ENCODE results near the gene TADA2A.
"Not testable (repeated sequence)": the region's sequence is repeated elsewhere in the genome, so short reads cannot be mapped to it uniquely, and the experiment has no call there.

TADA2A gene

DNA sequence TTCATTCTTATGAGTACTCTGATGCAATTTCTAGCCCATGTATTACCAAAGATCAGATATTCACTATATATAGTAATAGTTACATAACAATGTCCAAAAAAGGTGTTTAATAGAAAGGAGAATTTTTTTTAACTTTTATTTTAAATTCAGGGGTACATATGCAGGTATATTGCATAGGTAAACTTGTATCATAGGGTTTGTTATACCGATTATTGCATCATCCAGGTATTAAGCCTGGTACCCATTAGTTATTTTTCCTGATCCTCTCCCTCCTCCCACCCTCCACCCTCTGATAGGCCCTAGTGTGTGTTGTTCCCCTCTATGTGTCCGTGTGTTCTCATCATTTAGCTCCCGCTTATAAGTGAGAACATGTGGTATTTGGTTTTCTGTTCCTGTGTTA lies 51.1 kb downstream of the TADA2A start:
- DNase-seq (ENCODE audit: insufficient read length, low spot score); FAIRE-seq: not testable (repeated sequence)

DNA sequence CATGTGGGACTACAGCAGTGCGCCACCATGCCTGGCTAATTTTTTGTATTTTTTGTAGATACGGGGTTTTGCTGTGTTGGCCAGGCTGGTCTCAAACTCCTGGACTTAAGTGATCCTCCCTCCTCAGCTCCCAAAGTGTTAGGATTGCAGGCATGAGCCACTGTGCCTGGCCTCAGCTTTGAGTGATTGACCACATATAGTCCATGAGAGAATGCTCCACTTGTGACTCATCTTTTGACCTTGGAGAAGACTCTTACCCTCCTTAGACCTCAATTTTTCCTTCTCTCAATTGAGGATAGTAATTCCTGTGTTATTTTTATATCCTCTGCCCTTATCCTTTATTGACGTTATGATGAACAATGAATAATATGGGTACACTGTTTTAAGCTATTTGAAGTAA lies 52.1 kb downstream of the TADA2A start:
- FAIRE-seq, result no peak
- DNase-seq (ENCODE audit: insufficient read length, low spot score), result no peak

DNA sequence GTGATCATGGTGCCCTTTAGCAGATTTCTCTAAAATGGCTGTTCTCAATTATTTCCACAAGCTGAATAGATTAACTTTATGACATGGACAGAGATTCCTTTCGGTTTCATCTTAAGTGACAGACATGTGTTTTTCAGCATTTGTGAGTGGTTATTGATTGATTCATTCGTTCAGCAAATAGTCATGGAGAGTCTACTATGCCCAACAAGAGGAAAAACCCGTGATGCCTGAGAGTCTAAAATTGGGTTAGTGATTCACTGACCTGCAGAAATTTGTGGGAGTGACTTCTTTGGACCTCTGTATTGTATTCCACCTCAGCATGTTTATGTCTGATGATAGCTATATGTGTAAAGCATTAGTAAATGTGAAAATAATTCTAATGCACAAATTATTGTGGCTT lies 55.0 kb downstream of the TADA2A start:
- FAIRE-seq, result no peak
- DNase-seq (ENCODE audit: insufficient read length, low spot score), result no peak

DNA sequence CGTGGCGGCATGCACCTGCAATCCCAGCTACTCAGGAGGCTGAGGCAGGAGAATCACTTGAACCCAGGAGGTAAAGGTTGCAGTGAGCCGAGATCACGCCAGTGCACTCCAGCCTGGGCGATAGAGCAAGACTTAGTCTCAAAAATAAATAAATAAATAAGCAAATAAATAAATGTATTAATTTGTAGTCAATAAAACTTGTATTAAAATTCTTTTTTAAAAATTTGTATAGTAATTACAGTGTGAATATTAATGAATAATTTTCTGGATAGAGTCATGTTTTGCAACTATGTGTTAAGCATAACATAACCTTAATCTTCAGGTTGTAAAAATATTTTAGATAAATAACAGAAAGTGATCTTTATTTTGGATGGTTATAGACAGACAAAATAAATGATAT lies 55.8 kb downstream of the TADA2A start:
- no peak for FAIRE-seq
- DNase-seq (ENCODE audit: insufficient read length, low spot score), result no peak

DNA sequence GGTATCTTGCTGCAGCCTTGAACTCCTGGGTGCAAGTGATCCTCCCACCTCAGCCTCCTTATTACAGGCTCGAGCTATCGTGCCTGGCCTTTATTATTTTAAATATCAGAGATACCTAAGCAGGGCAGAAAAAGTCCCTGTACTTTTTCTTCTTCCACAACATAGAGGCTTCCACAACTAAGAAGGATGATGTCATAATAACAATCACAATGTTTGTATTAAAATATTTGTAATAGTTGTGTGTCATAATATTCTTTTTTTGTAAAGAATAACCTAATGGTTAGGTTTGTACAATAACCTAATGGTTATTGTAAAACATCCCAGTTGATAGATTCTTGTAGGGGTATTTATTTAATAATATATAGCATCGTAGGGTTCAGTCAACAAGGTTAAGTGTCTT lies 56.4 kb downstream of the TADA2A start:
- no peak for FAIRE-seq
- no peak for DNase-seq (ENCODE audit: insufficient read length, low spot score)

DNA sequence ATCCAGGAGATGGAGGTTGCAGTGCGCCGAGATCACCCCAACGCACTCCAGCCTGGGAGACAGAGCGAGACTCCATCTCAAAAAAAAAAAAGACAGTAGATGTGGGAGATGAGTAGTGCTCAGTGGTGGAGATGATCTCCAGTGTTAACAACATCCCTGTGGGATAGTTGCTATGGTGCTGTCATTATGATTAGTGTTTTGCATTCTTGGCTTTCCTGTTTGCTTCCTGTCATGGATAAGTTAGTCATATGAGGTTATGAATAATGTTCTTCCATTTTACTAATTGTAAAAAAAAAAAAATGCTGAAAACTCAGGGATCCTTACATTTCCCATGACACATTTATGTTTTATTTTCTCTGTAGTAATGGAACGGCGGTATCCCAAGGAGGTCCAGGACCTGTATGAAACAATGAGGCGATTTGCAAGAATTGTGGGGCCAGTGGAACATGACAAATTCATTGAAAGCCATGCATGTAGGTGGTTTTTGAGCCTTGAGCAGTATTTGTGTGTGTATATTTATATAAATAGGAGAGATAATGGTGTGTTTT lies 58.5 kb downstream of the TADA2A start:
- DNase-seq (ENCODE audit: insufficient read length, low spot score) (no peak), FAIRE-seq (no peak)

DNA sequence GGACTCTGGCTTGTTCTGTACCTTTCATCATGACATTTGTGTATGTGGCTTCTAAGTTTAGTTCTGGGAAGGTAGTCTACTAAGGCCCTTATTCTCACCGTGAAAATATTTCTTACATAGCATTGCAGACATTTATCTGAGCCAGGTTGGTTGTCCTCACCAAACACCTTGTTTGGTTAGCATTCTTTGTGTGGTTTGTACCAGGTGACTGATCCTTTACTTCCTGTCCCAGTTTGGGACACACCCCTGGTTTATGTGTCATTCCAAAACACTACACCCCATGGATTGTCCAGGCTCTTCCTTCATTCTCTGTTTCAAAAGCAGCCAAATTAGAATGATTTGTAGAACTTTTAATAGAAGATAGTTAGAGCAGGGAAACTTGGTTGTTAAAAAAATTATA lies 59.8 kb downstream of the TADA2A start:
- FAIRE-seq, result no peak

DNA sequence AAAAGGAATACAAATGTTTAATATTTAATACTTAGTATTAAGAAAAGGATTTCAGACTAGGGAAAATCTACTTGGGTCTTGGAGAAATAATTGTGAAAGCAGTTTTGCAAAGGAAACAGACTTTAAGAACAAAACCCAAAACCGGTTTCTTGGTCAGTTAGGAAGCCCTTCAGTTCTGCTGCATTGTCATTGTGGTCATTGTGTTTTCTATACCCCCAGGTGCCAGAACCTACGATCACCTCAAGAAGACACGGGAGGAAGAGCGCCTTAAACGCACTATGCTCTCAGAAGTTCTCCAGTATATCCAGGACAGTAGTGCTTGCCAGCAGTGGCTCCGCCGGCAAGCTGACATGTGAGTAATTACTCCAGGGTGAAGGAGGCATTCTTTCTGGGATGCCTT lies 63.5 kb downstream of the TADA2A start:
- no peak for DNase-seq (ENCODE audit: insufficient read length, low spot score)
- FAIRE-seq, result no peak

More for the DNA sequence above, 59.8 kb downstream of the TADA2A start:
- no peak for DNase-seq (ENCODE audit: insufficient read length, low spot score)

DNA sequence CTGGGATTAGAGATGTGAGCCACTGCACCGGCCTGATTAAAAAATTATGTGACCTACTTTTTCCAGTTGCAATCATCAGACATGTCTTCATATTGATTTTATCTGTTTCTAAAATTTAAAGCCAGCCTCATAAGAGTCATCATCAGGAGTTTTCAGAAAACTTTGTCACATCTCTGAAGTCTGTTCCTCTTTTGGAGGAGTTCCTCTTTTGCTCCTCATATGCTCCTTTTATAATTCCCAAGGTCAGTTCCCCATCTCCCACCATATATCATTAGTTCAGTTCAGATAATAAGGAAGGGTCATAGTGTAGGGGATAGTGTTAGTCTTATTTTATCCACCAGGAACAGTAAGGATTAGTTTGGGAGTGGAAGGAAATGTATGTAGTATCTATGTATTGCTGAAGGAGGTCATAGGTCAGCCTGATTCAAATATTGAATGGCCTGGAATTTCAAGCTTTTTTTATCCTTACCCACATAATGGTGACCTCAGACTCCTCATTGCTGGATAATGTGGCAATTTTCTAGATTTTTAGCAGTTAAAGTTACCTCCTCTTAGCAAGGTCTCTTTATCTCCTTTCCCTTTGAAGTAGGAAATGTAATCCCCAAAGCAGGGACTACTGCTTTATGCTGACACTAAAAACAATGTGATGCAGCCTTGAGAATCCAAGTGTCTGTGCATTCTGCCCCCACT lies 69.2 kb downstream of the TADA2A start:
- FAIRE-seq, result no peak
- DNase-seq (ENCODE audit: insufficient read length, low spot score), result no peak

DNA sequence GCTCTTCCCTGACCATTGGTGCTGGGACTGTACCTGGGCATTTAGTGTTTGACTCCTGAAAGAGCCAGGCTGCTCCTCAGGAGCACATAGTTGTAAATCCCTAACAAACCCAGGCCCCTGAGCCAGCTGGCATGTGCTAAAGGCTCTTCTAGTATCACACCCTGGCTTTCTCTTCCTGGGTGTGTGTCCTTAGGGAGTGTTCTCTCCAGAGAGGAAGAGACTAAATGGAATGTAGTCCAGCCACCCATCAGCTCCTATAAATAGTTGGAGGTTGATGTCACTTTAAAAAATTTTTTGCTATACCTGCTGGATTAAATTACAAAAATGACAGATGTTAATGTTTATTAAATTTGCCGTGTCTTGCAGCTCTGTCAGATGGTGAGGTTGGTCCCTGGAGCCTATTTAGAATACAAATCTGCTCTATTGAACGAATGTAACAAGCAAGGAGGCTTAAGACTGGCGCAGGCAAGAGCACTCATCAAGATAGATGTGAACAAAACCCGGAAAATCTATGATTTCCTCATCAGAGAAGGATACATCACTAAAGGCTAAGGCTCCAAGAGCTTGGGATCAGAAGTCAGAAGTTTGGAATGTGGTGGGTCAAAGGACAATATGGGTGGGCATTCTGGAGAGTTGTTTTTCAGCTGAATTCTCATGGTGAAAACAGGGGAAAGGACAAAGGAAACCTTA lies 69.9 kb downstream of the TADA2A start:
- FAIRE-seq (no peak), DNase-seq (ENCODE audit: insufficient read length, low spot score) (no peak)

DNA sequence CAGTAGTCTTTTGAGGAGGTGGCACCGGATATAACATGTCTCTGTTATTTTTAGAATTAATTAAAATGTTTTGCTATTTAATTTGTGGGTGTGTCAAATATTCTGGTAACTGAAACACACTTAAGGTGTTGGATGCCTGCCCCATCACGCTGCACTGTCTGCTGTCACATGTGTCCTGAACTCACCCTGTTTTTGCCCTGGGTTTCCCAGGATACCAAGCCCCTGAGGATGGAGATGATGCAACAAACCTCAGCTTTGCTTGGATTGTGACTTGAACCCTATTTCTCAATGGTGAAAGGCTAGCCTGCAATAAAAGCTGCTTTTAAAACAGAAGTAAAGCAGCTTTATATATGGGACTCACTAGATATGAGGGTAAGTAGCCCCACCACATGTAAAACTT lies 71.5 kb downstream of the TADA2A start:
- FAIRE-seq (no peak), DNase-seq (ENCODE audit: insufficient read length, low spot score) (no peak)

DNA sequence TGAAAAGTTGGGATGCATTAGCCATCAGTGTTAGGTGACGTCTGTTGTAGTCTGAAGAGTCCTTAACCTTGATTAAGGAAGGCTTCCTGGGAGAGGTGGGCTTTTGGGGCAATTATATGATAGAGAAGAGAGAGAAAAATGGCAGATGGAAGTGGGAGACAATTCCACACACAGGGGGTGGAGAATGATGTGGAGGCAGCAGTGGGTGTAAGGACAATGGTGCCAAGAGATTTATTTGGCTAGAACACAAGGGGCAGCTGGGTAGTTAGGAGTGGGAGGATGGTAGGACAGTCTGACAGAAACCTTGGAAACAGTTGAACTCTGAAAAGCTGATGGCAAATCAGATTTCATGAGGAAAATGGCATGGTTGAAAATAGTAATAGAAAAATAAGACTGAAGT lies 72.3 kb downstream of the TADA2A start:
- no peak for DNase-seq (ENCODE audit: insufficient read length, low spot score)

DNA sequence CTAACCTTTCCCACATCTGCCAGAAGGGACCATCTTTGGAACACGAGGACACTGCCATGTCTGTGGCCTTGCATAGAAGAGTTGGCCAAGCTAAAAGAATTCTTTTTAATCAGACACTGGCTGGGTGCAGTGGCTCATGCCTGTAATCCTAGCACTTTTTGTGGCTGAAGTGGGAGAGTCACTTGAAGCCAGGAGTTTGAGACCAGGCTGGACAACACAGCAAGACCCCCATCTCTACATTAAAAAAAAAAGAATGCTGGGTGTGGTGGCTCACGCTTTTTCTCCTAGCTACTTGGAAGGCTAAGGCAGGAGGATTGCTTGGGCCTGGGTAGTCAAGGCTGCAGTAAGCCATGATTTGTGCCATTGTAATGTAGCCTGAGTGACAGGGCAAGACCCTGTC lies 73.7 kb downstream of the TADA2A start:
- DNase-seq (ENCODE audit: insufficient read length, low spot score) (no peak), FAIRE-seq (no peak)

More for the DNA sequence above, 72.3 kb downstream of the TADA2A start:
- FAIRE-seq, result no peak

DNA sequence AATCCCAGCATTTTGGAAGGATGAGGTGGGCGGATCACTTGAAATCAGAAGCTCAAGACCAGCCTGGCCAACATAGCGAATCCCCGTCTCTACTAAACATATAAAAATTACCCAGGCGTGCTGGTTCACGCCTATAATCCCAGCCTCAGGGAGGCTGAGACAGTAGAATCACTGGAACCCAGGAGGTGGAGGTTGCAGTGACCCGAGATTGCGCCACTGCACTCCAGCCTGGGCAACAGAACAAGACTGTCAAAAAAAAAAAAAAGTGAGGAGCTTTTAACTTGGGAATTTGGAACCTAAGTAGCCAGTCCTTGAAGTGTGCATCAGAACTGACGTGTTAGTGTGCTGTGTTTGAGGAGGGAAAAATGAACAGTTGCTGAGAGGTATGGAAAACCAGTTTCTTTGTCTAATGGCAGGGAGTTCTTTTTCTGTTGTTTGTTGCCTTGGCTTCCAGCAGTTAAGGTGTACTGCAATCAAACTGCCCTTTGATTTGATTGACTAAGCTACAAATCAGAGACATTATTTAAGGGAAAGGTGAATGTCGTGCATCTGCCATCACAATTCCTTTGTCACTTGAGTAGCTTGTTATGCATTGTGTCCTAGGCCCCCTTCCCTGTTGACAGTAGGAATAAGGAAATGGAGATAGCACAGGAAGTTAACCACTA lies 74.4 kb downstream of the TADA2A start:
- DNase-seq (ENCODE audit: insufficient read length, low spot score) (no peak), FAIRE-seq (no peak)

DNA sequence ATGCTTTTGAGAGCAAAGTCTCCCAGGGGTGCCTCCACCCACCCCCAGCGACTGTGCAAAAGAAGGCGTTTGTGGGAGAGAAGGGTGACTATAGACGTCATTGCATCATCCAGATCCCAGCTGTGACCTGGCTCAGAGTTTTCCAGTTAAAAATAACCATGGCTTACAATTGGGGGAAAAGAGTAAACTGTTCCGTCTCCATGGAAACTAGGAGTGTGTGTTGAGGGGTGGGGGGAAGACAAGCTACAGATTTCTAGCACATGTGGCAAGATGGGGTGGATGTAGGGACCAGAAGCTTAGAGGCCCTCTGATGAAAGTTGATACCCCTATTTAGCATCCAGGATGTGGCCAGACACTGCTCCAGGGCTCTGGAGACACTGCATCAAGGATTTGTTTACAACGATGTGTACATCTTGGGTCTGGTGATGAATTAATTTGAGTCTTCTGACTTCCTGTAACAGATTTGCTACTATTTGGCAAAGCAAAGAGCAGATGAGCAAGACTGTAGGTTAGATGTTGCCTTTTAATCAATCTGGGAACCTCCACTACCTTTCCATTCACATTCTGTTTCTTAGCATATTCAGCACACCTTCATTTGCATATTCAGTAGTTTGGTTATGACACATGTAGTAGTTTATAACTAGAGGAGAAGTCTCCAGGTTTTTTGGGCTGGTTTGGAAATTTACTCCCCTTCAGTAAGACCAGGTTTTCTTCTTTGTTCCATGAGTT lies 76.8 kb downstream of the TADA2A start:
- FAIRE-seq (no peak), DNase-seq (ENCODE audit: insufficient read length, low spot score) (no peak)

DNA sequence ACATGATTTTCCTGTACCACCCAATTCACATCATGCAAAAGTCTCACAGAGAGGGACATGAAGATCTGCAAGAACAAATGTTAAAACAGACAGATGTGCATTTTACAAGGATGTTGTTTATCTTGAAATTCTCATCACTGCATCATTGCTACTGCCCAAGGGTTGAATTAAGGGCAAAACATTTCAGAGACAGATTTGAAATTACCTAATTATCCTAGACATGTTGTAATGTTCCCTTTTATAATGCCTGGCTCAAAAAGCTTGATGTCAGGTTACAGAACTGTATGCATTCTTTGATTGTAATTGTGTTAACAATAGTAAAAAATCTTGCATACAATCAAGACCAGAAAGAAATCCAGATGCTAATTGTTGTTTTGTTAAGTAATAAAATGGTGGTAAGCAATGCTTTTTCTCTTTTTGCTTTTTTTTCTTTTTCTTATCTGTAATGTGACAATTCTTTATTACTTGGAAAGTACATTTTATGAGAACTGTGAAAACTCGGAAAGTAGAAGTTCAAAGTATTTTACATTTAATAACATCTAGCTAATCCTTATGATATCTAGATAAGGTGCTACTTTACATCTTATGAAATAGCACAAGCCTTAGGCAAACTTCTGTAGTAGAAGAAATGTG lies 79.4 kb downstream of the TADA2A start:
- DNase-seq (ENCODE audit: insufficient read length, low spot score), result no peak

DNA sequence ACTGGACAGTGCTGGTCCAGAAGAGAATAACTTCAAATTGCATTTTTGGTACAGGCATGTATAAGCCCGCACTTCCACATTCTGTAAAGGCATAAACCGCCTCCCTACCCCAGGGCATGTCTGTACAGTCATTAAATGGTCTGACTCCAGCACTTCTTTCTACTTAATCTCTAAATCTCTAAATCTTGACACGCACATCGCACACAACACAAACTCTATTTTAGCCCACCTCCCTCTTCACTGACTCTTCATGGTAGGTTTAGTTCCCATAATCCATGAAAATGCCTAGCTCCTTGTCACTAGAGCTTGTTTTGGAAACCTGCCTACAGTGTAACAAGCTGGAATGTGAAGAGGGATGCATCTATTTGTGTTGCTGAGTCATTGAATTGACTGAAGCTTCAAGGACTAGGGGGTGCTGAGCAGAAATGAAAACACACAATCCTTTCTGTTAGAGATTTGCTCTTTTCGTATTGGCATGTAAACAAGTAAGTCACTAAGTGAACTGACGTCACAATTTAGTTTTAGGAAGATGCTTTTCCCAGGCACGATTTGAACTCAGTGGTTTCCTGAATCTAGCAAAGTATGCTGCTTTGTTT lies 81.4 kb downstream of the TADA2A start:
- DNase-seq (ENCODE audit: insufficient read length, low spot score), result no peak

More for the DNA sequence above, 79.4 kb downstream of the TADA2A start:
- FAIRE-seq, result no peak

DNA sequence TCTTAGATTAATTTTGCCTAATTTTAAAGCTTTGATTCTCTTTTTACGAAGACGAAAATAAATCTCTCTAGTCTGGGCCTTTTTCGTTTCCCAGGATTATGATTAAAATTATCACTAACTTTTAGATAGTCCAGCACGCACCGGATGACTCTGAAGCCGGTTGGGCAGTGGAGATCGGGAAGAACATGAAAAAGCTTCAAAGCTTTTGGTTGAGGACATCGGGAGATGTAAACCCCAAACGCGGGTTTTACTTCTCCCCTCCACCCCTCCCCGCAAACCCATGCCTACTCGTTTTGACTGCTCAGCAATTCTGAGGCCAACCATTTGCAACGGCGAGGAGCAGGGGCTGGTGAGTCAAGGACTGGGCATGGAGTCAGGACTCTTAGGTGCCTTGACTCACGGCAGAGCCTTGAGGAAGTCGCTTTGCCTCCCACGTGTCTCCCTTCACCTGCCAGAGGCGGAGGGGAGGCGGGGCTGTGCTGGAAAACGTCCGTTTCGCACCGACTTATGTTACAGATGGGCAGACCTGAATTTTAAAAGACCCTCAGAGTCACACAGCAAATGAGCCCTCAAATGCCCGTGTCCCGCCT lies 82.0 kb downstream of the TADA2A start:
- DNase-seq (ENCODE audit: insufficient read length, low spot score), result no peak

More for the DNA sequence above, 81.4 kb downstream of the TADA2A start:
- no peak for FAIRE-seq

DNA sequence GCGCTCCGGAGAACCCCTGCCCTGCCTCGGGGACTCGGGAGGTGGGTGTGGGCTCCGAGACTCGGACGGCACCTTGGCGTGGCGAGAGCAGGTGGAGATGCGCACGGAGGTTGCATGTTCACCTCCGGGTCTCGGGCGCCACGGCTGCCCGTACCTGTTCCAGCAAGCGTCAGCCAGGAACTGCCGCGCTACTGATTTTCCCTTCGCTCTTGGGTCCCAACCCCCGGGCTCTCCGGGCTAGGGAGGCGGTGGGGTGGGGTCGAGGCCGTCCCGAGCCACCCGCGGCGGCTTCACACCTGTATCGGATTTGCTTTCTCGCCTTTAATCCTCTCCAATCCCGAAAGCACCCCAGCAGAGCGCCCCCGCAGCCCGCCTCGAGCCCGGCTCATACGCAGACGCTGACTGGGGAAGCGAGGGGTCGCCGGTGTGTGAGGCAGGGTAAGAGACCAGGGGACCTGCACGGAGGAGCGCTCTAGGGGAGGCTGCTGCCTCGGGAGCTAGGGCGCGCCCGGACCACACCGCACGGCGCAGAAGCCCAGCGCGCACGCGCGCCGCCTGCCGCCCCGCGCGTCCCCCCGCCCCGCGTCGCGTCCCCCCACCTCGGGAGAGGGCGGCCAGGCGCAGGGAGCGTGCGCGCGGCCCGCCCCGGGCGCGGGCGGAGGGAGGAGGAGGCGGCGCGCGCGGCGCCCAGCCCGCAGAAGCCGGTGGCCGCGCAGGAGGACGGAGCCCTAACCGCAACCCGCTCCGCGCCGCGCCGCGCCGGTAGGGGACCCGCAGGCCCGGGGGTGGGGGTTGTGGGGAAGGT lies 82.7 kb downstream of the TADA2A start, which contains the start of gene DUSP14:
TSS of gene DUSP14 (plus strand) at position 695 of the 805 bp plus-strand sequence. CDS start 22,382 bp downstream, outside the sequence.
- FAIRE-seq (no peak), DNase-seq (ENCODE audit: insufficient read length, low spot score) (peak; percentile 96)

More for the DNA sequence above, 82.0 kb downstream of the TADA2A start:
- FAIRE-seq, result no peak
